GM18520 (cell line): ENCODE results near the gene TEX14.

Experiments used
- ATAC-seq: cut with Tn5 transposase; IDR thresholded peaks from one replicate; pipeline ENCODE4 v1.9.1; 2021; ENCODE audit not compliant: unreplicated experiment

Gene TEX14

GRCh38 chr17:58691701-58692238, at the start of gene TEX14:
Gene TEX14 (minus strand): TSS chr17:58692045. CDS start chr17:58652001, 40,044 bp downstream.
- no peak for ATAC-seq

- ATAC-seq = no peak
These were observed 49.3 kb upstream of the TEX14 start for GRCh38 chr17:58741121-58741625.

- ATAC-seq = no peak
These were observed 43.0 kb upstream of the TEX14 start for GRCh38 chr17:58734811-58735210.

GRCh38 chr17:58734040-58734439, 42.2 kb upstream of the TEX14 start:
- no peak for ATAC-seq

DNA sequence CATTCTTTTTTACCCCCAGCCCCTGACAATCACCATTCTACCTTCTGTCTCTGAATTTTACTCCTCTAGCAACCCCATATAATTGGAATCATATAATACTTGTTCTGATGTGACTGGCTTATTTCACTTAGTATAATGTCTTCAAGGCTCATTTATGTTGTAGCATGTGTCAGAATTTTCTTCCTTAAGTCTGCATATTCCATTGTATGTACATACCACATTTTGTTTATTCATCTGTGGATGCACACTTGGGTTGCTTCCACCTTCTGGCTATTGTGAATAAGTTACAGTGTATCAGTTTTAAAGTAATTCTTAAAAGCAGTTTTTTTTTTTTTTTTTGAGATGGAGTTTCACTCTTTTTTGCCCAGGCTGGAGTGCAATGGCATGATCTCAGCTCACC, 39.1 kb upstream of the TEX14 start:
- ATAC-seq = no peak

- ATAC-seq = no peak
These were observed 37.0 kb upstream of the TEX14 start for GRCh38 chr17:58728798-58729197.

DNA sequence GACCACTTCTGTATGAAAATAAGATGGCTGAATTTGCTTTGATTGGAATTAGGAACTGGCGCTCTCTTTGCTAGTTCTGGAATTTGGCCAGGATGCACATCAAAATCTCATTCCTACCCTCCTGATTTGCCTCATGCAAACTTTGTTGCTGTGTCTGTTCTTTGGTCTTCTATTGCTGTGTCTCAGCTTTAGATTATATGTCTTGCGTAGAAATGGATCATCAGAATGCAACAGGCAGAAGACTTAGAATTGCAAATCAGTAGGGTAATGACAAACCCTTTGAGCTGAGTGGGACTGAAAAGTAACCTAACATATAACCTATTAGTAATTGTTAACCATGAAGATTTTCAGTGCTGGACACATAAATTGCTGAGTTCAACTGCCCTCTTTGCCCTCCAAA, 30.9 kb upstream of the TEX14 start:
- no peak for ATAC-seq

DNA sequence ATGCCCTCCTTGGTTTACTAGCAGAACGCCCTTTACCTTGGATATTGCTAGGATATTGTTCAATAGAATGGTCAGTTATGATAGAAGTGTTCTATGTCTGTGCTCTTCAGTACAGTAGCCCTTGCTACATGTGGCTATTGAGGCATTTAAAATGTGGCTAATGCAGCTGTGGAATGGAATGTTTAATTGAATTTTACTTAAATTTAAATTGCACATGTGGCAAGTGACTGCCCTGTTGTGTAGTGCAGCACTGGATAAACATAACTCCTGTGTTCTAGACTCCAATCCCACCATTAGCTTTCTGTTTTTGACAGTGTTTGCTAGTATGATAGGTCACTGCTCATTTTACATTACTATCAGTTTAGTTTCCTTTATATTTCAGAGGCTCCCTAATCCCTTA, 30.4 kb upstream of the TEX14 start:
- no peak for ATAC-seq

DNA sequence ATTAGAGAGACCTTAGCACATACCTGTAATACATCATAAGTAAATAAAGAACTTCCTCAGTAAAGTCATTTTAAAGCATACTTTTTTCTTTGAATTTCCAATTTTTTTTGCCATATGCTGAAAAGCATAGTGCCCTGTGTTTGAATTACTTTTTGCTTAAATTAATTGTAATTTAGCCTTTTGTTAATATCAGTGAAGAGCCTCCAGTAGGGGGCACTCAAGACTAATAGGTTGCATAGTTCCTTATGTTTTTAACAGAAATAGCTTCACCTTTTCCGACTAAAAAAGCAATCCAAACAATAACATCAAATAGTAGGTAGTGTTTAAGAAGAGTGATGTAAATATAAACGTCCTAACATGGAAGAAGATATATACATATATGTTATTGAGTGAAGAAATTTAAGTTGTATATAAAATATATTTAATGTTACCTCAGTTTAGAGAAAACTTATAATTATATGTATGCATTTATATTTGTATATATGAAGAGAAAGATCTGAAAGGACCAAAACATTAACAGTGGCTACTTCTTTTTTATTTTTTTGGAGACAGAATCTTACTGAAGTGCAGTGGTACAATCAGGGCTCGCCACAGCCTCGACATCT, 19.2 kb upstream of the TEX14 start:
- ATAC-seq = no peak

GRCh38 chr17:58706351-58707140, 14.7 kb upstream of the TEX14 start:
- ATAC-seq = no peak

- ATAC-seq = no peak
These were observed 12.1 kb upstream of the TEX14 start for GRCh38 chr17:58703916-58704286.

GRCh38 chr17:58703137-58703915, 11.5 kb upstream of the TEX14 start:
- no peak for ATAC-seq

GRCh38 chr17:58702708-58703107, 10.9 kb upstream of the TEX14 start:
- ATAC-seq = no peak

- peak; percentile 68 for ATAC-seq
These were observed 10.2 kb upstream of the TEX14 start for GRCh38 chr17:58702045-58702476.

DNA sequence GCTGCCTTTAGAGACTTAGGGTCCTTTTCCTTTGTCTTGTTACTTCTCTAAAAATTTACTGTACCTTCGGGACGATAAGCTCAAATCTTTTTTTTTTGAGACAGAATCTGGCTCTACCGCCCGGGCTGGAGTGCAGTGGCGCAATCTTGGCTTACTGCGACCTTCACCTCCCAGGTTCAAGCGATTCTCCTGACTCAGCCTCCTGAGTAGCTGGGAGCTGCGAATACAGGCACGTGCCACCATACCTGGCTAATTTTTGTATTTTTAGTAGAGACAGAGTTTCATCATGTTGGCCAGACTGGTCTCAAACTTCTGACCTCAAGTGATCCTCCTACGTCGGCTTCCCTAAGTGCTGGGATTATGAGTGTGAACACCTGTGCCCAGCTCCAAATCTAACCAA, 7.9 kb upstream of the TEX14 start:
- no peak for ATAC-seq

GRCh38 chr17:58694826-58695225, 3.0 kb upstream of the TEX14 start:
- no peak for ATAC-seq

- ATAC-seq = no peak
These were observed 2.5 kb upstream of the TEX14 start for GRCh38 chr17:58694302-58694701.

- no peak for ATAC-seq
These were observed 1.9 kb upstream of the TEX14 start for GRCh38 chr17:58693751-58694150.

- ATAC-seq = no peak
These were observed 1.4 kb upstream of the TEX14 start for GRCh38 chr17:58693208-58693607.

DNA sequence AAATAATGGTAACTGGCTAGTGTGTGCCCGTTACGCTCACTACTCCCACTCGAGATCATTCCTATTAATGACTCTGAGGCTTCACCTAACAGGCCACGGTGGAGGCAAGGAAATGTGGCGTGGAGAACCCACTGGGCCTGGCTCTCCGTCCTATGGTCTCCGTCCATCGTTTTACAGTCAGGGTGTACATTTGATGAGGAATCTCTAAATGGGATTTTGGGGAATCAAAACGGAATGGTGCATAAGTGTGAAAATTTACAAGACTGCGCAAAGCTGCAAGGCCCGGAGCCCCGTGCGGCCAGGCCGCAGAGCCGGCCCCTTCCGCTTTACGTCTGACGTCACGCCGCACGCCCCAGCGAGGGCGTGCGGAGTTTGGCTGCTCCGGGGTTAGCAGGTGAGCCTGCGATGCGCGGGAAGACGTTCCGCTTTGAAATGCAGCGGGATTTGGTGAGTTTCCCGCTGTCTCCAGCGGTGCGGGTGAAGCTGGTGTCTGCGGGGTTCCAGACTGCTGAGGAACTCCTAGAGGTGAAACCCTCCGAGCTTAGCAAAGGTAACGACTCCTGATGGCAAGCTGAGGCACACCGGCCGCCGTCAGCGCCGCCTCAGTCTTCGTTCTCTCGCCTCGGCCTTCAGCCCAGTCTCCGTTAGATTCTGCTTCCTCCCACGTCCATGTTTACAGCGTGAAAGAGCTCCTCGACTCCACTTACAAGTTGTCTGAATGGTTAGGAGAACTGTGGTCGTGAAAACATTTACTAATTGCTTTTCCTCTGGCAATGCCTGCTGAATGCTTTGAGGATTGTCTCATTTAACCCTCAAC, 602 bp upstream of the TEX14 start, which contains the start of gene RAD51C:
RAD51C (plus strand) TSS at position 364 of the 817 bp plus-strand sequence; CDS start at position 406, 42 bp downstream.
- peak; percentile 92 for ATAC-seq
